GDM1 (cell line): ENCODE results near the gene TICAM1.
"Not testable (repeated sequence)": the region's sequence is repeated elsewhere in the genome, so short reads cannot be mapped to it uniquely, and the experiment has no call there.

Source experiments
- DNase-seq: peaks from one replicate; lab custom pipeline; 2025; lab: John Stamatoyannopoulos, UW

TICAM1 gene

GRCh38 chr19:4803736-4804695, 27.5 kb downstream of the TICAM1 start:
- DNase-seq = peak; percentile 22

- no peak for DNase-seq
Measured at GRCh38 chr19:4802711-4803110, 28.8 kb downstream of the TICAM1 start.

GRCh38 chr19:4801085-4801619, 30.4 kb downstream of the TICAM1 start:
- no peak for DNase-seq

- no peak for DNase-seq
Measured at GRCh38 chr19:4800591-4801081, 30.9 kb downstream of the TICAM1 start.

GRCh38 chr19:4795400-4795799, 36.1 kb downstream of the TICAM1 start:
- DNase-seq = no peak

- no peak for DNase-seq
Measured at GRCh38 chr19:4794971-4795370, 36.5 kb downstream of the TICAM1 start.

GRCh38 chr19:4793278-4793677, 38.2 kb downstream of the TICAM1 start:
- DNase-seq = not testable (repeated sequence)

- DNase-seq = not testable (repeated sequence)
Measured at GRCh38 chr19:4792866-4793195, 38.7 kb downstream of the TICAM1 start.

- DNase-seq = not testable (repeated sequence)
Measured at GRCh38 chr19:4792019-4792865, 39.3 kb downstream of the TICAM1 start.

GRCh38 chr19:4791183-4792018, 40.1 kb downstream of the TICAM1 start, which contains the start of gene FEM1A:
TSS of gene FEM1A (plus strand) at chr19:4791734. CDS start at chr19:4791855, 121 bp downstream.
- peak; percentile 100 for DNase-seq

GRCh38 chr19:4786412-4787016, 45.0 kb downstream of the TICAM1 start:
- DNase-seq = not testable (repeated sequence)

- DNase-seq = no peak
Measured at GRCh38 chr19:4781801-4782200, 49.7 kb downstream of the TICAM1 start.

- no peak for DNase-seq
Measured at GRCh38 chr19:4780860-4781259, 50.7 kb downstream of the TICAM1 start.

GRCh38 chr19:4778124-4778523, 53.4 kb downstream of the TICAM1 start:
- not testable (repeated sequence) for DNase-seq

- no peak for DNase-seq
Measured at GRCh38 chr19:4776436-4777211, 54.9 kb downstream of the TICAM1 start.

GRCh38 chr19:4775627-4776152, 55.8 kb downstream of the TICAM1 start:
- no peak for DNase-seq

- no peak for DNase-seq
Measured at GRCh38 chr19:4774136-4774535, 57.4 kb downstream of the TICAM1 start.

GRCh38 chr19:4773047-4773640, 58.4 kb downstream of the TICAM1 start:
- no peak for DNase-seq

- DNase-seq = no peak
Measured at GRCh38 chr19:4772566-4772965, 58.9 kb downstream of the TICAM1 start.
